ENCODE results near the gene REXO4. TPM values are rescaled to one million over a fixed set of nuclear protein-coding genes. Genes with fewer than 3 reads are reported as not detected.
"Not testable (repeated sequence)": the region's sequence is repeated elsewhere in the genome, so short reads cannot be mapped to it uniquely, and the experiment has no call there.

The REXO4 gene
- total RNA-seq, 1 donor from 2014 or later = 17.9 TPM

- TF ChIP-seq EZH2phosphoT487 (IDR thresholded peaks at IDR 0.05) = no peak
- TF ChIP-seq CTCF (IDR thresholded peaks at IDR 0.05) = peak; percentile 62
- no peak for TF ChIP-seq EZH2 (IDR thresholded peaks at IDR 0.05)
- no peaks in the 10 kb centered on the region for H3K9me3 Mint-ChIP-seq
- peaks cover 9% of the 10 kb centered on the region for H3K27me3 ChIP-seq
- H2AFZ ChIP-seq (replicated peaks) = no peak overlapping the region
- no peak overlapping the region for H3K4me3 Mint-ChIP-seq
- H3K4me2 ChIP-seq = no peak overlapping the region
- H3K9ac ChIP-seq = no peak overlapping the region
- no peaks in the 10 kb centered on the region for H3K36me3 Mint-ChIP-seq
- no peaks in the 10 kb centered on the region for H4K20me1 ChIP-seq (ENCODE audit: low read depth)
- H3F3A ChIP-seq (ENCODE audit: low read depth) = no peaks in the 10 kb centered on the region
- H3K27me3 Mint-ChIP-seq (ENCODE audit: insufficient read depth, low read depth) = peaks cover 6% of the 10 kb centered on the region
- DNase-seq (ENCODE audit: low spot score) = peak; percentile 72
- no peak overlapping the region for H3K27ac Mint-ChIP-seq
- no peaks in the 10 kb centered on the region for H3K36me3 ChIP-seq
- no peak overlapping the region for H3K4me3 ChIP-seq
- no peak overlapping the region for H3K27ac ChIP-seq
- H3K4me1 Mint-ChIP-seq = peaks cover 8% of the 10 kb centered on the region
- H3K4me1 ChIP-seq = no peaks in the 10 kb centered on the region
- H3K79me2 ChIP-seq (ENCODE audit: low read depth) = no peaks in the 10 kb centered on the region
- no peaks in the 10 kb centered on the region for H3K9me3 ChIP-seq (ENCODE audit: low read depth)
Measured at GRCh38 chr9:133396952-133397351, 20.9 kb downstream of the REXO4 start.

GRCh38 chr9:133394687-133395271, 23.0 kb downstream of the REXO4 start:
- Mint-ChIP-seq H3K27me3 (ENCODE audit: insufficient read depth, low read depth) (peaks cover 6% of the 10 kb centered on the region), H3K4me1 (peaks cover 10% of the 10 kb centered on the region), H3K36me3 (peaks cover under 1% of the 10 kb centered on the region), H3K9me3 (peaks cover 7% of the 10 kb centered on the region), H3K4me3 (no peak overlapping the region), H3K27ac (no peak overlapping the region)
- H3K4me2 ChIP-seq = no peak overlapping the region
- H3K79me2 ChIP-seq (ENCODE audit: low read depth) = no peaks in the 10 kb centered on the region
- TF ChIP-seq EZH2phosphoT487 (IDR thresholded peaks at IDR 0.05) = no peak
- no peak for TF ChIP-seq EZH2 (IDR thresholded peaks at IDR 0.05)
- TF ChIP-seq CTCF (IDR thresholded peaks at IDR 0.05) = no peak
- no peaks in the 10 kb centered on the region for H3K9me3 ChIP-seq (ENCODE audit: low read depth)
- no peaks in the 10 kb centered on the region for H3K36me3 ChIP-seq
- no peak overlapping the region for H3K9ac ChIP-seq
- H3K4me3 ChIP-seq = no peak overlapping the region
- H3K27me3 ChIP-seq = peaks cover 9% of the 10 kb centered on the region
- no peaks in the 10 kb centered on the region for H4K20me1 ChIP-seq (ENCODE audit: low read depth)
- DNase-seq (ENCODE audit: low spot score) = no peak
- no peak overlapping the region for H2AFZ ChIP-seq (replicated peaks)
- no peak overlapping the region for H3K27ac ChIP-seq
- H3F3A ChIP-seq (ENCODE audit: low read depth) = no peaks in the 10 kb centered on the region
- no peaks in the 10 kb centered on the region for H3K4me1 ChIP-seq

- H3K4me1 Mint-ChIP-seq = peaks cover 10% of the 10 kb centered on the region
- Histone ChIP-seq H2AFZ (replicated peaks) (no peak overlapping the region), H3K9me3 (ENCODE audit: low read depth) (no peaks in the 10 kb centered on the region), H3K4me1 (no peaks in the 10 kb centered on the region), H4K20me1 (ENCODE audit: low read depth) (no peaks in the 10 kb centered on the region), H3K9ac (no peak overlapping the region), H3K36me3 (no peaks in the 10 kb centered on the region), H3K4me2 (no peak overlapping the region), H3F3A (ENCODE audit: low read depth) (no peaks in the 10 kb centered on the region), H3K27ac (no peak overlapping the region), H3K79me2 (ENCODE audit: low read depth) (no peaks in the 10 kb centered on the region), H3K4me3 (no peak overlapping the region), H3K27me3 (peaks cover 9% of the 10 kb centered on the region)
- H3K36me3 Mint-ChIP-seq = peaks cover 2% of the 10 kb centered on the region
- no peak overlapping the region for H3K27ac Mint-ChIP-seq
- H3K27me3 Mint-ChIP-seq (ENCODE audit: insufficient read depth, low read depth) = peaks cover 7% of the 10 kb centered on the region
- H3K9me3 Mint-ChIP-seq = peaks cover 7% of the 10 kb centered on the region
- TF ChIP-seq CTCF (IDR thresholded peaks at IDR 0.05) = no peak
- TF ChIP-seq EZH2 (IDR thresholded peaks at IDR 0.05) = no peak
- no peak for TF ChIP-seq EZH2phosphoT487 (IDR thresholded peaks at IDR 0.05)
- H3K4me3 Mint-ChIP-seq = no peak overlapping the region
- no peak for DNase-seq (ENCODE audit: low spot score)
Measured at GRCh38 chr9:133393399-133393798, 24.4 kb downstream of the REXO4 start.

GRCh38 chr9:133392308-133392707, 25.5 kb downstream of the REXO4 start:
- not testable (repeated sequence) for H3K27ac Mint-ChIP-seq; H3K27me3 Mint-ChIP-seq (ENCODE audit: insufficient read depth, low read depth); H3K9me3 ChIP-seq (ENCODE audit: low read depth); H2AFZ ChIP-seq (replicated peaks); H4K20me1 ChIP-seq (ENCODE audit: low read depth); H3K4me1 Mint-ChIP-seq; H3F3A ChIP-seq (ENCODE audit: low read depth); H3K36me3 ChIP-seq; H3K27ac ChIP-seq; H3K4me3 ChIP-seq; H3K36me3 Mint-ChIP-seq; H3K9ac ChIP-seq; H3K4me1 ChIP-seq; H3K9me3 Mint-ChIP-seq; H3K4me2 ChIP-seq; H3K79me2 ChIP-seq (ENCODE audit: low read depth); DNase-seq (ENCODE audit: low spot score); H3K27me3 ChIP-seq; H3K4me3 Mint-ChIP-seq

GRCh38 chr9:133391449-133391848, 26.4 kb downstream of the REXO4 start:
- not testable (repeated sequence) for H3K36me3 ChIP-seq; H3K4me2 ChIP-seq; H3K4me3 ChIP-seq; H3K9me3 ChIP-seq (ENCODE audit: low read depth); H3K79me2 ChIP-seq (ENCODE audit: low read depth); H3K27me3 ChIP-seq; H3K9ac ChIP-seq; H3K9me3 Mint-ChIP-seq; DNase-seq (ENCODE audit: low spot score); H3K27ac Mint-ChIP-seq; H3K27ac ChIP-seq; H3F3A ChIP-seq (ENCODE audit: low read depth); H3K4me1 ChIP-seq; H3K36me3 Mint-ChIP-seq; H3K27me3 Mint-ChIP-seq (ENCODE audit: insufficient read depth, low read depth); H3K4me1 Mint-ChIP-seq; H2AFZ ChIP-seq (replicated peaks); H3K4me3 Mint-ChIP-seq; H4K20me1 ChIP-seq (ENCODE audit: low read depth)

Measured in neural progenitor cell (in vitro differentiated cells).